Panc1 (cell line): ENCODE data around the gene CREBBP.

ENCODE experiments used
- CTCF ChIP-seq: fragments of 450-650 bp; IDR thresholded peaks from 2 replicates; pipeline ENCODE4 v1.5.1; 2017; ENCODE audit warnings: mild to moderate bottlenecking
- TCF7L2 ChIP-seq: IDR thresholded peaks from 2 replicates; pipeline ENCODE4 v1.6.1; 2011; ENCODE audit warnings: mild to moderate bottlenecking, low read depth, low read length, inconsistent platforms

DNA sequence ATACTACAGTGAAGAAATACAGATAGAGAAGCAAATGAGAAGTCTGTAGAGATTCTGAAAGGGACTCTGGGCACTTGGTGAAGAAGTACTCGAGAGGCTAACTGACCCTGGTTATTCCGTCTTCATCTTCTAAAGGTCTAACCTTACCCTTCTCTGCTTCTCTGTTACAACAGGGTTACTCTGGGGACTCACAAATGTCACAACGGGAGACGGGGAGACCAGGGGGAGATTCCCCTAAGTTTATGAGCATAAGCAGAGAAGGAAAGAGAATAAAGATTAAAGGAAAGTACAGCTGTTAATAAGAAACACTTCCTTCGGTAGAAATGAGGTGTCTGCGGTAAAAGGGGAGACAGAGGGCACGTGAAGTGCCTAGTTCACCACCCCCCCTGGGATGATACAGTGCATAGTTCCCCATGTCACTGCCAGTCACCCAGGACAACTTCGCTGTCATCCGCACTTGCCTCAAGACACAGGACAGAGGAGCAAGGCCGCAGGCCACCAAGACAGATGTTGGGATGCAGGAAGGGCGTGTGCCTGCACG lies 88.0 kb downstream of the CREBBP start:
- TF ChIP-seq CTCF (no peak), TCF7L2 (no peak)
